Right kidney (tissue), 9 donors: ENCODE measurements around the gene PTGFRN.
"Not testable (repeated sequence)": the region's sequence is repeated elsewhere in the genome, so short reads cannot be mapped to it uniquely, and the experiment has no call there.

Experiments
- DNase-seq: peaks from one replicate; pipeline ENCODE4 v3.0.0-alpha.2; 2016
- long read RNA-seq, 8 donors: transcript quantifications; one replicate each; lab custom pipeline, GENCODE V29; 2026

Gene PTGFRN
- long read RNA-seq, donor 1, full-length matches to known transcripts: 2 of 2 reads
- long read RNA-seq, donor 1, partial matches to known transcripts: 0 of 2 reads
- long read RNA-seq, donor 1, other reads (novel, unspliced or antisense): 0 of 2 reads
- long read RNA-seq, donor 2, full-length matches to known transcripts: 2 of 2 reads
- long read RNA-seq, donor 2, partial matches to known transcripts: 0 of 2 reads
- long read RNA-seq, donor 2, other reads (novel, unspliced or antisense): 0 of 2 reads
- long read RNA-seq, donor 3, full-length matches to known transcripts: 1 of 1 reads
- long read RNA-seq, donor 3, partial matches to known transcripts: 0 of 1 reads
- long read RNA-seq, donor 3, other reads (novel, unspliced or antisense): 0 of 1 reads
- long read RNA-seq, donor 4, full-length matches to known transcripts: 1 of 1 reads
- long read RNA-seq, donor 4, partial matches to known transcripts: 0 of 1 reads
- long read RNA-seq, donor 4, other reads (novel, unspliced or antisense): 0 of 1 reads
- long read RNA-seq, donor 5, full-length matches to known transcripts: 6 of 6 reads
- long read RNA-seq, donor 5, partial matches to known transcripts: 0 of 6 reads
- long read RNA-seq, donor 5, other reads (novel, unspliced or antisense): 0 of 6 reads
- long read RNA-seq, donor 6, full-length matches to known transcripts: 3 of 21 reads
- long read RNA-seq, donor 6, partial matches to known transcripts: 18 of 21 reads
- long read RNA-seq, donor 6, other reads (novel, unspliced or antisense): 0 of 21 reads
- long read RNA-seq, donor 7, full-length matches to known transcripts: 7 of 13 reads
- long read RNA-seq, donor 7, partial matches to known transcripts: 6 of 13 reads
- long read RNA-seq, donor 7, other reads (novel, unspliced or antisense): 0 of 13 reads
- long read RNA-seq, donor 8, full-length matches to known transcripts: 1 of 1 reads
- long read RNA-seq, donor 8, partial matches to known transcripts: 0 of 1 reads
- long read RNA-seq, donor 8, other reads (novel, unspliced or antisense): 0 of 1 reads

DNA sequence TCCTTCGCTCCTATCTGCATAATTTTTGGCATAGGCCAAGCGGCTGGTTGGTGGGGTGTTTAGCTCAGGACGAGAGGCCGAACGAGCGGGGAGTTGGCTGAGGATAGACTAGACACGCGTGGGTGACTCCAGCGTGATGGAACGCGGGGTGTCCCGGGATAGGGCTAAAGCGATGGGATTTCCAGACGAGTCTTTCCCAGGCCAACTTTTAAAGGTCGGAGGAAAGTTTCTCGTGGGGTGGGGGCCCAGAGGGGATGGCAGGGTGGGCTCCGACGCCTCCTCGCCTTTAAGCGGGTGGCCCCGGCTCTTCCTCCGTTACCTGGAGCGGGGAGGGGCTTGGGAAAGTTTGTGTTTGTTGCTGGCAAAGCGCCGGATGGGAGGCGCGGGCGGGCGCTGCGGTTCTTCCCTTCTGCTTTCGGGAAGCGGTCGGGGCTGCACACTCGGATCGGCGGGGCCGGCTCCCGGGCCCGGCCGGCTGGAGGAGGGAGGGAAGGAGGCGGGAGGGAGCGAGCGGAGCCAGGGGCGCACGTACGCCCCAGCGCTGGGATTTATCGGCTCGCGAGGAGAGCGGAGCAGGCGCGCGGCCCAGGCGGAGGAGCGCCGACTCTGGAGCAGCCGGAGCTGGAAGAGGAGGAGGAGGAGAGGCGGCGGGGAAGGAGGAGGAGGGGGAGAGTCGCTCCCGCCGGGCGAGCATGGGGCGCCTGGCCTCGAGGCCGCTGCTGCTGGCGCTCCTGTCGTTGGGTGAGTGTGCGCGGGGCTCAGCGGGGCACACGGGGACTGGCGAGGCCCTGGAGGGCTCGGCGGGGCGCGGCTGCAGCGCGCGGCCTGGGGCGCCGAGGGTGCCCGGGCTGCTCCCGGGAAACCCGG is at the start of gene PTGFRN:
PTGFRN (plus strand) TSS at position 405 of the 867 bp plus-strand sequence; CDS start at position 693, 288 bp downstream.
- peak; percentile 96 for DNase-seq

DNA sequence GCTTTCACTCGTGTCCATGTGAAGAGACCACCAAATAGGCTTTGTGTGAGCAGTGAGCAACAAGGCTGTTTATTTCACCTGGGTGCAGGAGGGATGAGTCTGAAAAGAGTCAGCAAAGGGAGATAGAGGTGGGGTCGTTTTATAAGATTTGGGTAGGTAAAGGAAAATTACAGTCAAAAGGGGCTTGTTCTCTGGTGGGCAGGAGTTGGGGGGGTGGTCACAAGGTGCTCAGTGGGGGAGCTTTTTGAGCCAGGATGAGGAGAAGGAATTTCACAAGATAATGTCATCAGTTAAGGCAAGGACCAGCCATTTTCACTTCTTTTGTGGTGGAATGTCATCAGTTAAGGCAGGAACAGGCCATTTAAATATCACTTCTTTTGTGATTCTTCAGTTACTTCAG is 49.5 kb upstream of the PTGFRN start:
- not testable (repeated sequence) for DNase-seq

DNA sequence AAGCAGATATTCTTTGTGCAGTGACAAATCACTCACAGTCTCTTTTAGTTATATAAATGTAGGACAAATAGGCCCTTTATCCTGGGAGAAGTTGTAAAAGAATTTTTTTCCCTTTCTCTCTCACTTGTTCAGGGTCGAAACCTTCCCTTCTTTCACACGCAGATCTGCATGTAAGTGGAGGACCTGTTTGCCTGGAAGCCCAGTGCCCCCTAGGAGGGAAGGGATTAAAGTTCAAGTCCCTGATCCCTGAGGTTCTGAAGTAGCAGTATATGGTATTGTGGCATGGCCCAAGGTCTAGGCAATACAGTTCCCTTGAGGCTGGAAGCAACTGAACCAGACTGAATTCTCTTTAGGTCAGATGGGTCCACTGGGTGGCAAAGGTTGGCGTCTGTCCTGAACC is 48.6 kb upstream of the PTGFRN start:
- no peak for DNase-seq

DNA sequence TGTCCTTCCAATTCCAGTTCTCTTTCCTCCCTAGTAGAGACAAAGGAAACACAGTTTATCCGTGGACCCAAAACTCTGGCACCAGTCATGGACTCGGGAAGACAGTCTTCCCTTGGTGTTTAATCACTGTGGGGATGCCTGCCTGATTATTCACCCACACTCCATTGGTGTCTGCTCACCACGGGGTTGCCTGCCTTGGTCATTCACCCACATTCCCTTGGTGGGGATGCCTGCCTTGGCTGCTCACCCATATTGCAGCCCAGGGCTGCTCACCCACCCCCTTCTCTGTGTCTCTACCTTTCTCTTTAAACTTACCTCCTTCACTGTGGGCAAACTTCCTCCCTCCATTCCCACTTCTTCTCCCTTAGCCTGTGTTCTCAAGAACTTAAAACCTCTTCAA is 46.7 kb upstream of the PTGFRN start:
- not testable (repeated sequence) for DNase-seq

DNA sequence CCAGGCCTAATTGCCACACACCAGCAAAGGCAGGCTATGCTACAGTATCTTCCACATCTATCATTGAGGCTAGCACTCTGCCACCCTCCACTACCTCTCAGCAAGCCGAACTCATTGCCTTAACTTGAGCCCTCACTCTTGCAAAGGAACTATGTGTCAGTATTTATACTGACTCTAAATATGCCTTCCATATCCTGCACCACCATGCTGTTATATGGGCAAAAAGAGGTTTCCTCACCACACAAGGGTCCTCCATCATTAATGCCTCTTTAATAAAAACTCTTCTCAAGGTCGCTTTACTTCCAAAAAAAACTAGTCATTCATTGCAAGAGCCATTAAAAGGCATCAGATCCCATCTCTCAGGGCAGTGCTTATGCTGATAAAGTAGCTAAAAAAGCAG is 43.2 kb upstream of the PTGFRN start:
- DNase-seq: not testable (repeated sequence)

DNA sequence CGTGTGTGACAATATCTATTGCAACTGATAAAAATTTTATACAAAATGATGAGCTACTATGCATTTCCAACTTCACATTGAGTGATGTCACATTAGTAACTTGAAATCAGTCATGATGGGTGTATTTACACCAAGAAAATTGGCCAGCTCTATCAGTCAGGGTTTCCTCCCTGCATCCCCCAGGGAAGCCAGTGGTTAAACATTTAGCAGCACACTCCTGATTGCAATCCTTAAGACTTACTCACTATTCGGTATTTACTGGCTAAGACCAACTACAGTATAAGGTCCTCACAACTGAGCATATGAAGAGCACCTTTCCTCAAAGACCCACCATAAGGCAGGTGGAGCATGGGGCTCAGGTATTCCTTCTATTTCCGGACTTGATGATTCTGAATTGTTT is 41.3 kb upstream of the PTGFRN start:
- DNase-seq: no peak

DNA sequence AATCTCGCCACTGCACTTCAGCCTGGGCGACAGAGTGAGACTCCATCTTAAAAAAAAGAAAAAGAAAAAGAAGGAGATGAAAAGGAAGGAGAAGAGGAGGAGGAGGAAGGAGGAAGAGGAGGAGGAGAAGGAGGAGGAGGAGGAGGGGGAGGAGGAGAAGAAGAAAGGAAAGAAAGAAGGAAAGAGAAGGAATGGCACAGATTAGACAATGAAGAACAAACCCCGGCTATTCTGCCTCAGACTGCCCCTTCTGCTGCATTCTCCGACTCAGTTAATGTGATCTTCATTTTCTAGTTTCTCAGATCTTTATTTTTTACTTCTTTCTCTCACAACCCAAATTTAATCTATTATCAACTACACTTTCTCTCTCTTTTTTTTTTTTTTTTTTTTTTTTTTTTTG is 40.1 kb upstream of the PTGFRN start:
- no peak for DNase-seq

DNA sequence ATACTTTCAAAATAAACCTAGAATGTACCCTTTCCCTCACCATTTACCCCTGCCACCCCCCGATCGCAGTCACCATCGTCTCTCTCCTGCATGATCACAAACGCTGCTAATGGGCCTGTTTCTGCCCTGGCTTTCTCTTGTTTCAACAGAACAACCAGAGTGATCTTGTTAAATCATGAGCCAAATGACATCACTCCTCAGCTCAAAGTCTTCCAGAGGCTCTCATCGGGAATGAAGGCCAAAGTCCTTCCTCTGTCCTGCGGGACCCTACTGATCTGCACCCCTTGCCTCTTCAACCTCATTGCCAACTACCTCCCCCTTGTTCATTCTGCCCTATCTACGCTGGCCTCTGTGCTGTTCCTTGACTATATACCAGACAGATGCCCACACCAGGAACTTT is 39.4 kb upstream of the PTGFRN start:
- DNase-seq: no peak

DNA sequence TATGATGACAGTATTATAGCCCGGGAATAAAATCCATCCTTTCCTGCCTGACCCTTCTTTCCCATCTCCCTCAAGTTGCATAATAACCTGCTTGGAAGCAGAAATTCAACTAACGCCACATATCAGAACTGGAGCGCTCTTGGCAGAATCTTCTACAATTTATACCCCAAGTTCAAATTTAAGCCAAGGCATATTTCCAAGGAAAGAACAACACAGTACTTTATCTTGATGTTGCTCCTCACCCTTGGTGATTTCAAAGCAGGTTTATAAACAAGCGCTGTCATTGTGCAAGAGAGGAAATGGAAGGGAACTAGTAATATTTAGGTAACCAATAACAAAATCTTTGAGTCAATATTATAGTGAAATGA is 38.0 kb upstream of the PTGFRN start:
- no peak for DNase-seq

DNA sequence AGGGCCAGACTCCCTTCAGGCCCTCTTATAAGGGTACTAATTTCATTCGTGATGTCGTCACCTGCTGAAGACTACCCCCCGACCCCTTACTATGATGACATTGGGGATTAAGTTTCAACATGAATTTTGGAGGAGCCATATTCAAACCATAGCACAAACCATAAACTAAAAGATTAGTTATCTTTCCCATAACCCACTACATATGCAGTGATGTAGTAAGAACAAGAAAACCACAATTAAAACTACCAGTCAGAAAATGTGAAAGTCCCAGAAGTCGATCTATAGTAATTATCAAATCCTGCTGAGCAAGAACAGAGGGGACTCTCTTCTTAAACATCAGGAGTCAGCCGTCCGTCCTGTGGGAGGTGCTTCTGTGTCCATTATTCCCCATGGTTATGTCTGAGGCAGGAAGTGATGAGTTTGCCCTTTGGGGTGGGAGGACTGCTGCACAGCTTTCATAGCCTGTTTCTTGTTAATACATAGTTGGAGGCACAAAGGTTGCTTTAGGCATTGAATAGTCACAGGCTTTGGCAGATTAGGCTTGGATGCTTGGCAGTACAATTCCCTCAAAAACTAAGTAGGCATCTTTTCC is 35.9 kb upstream of the PTGFRN start:
- DNase-seq: no peak

DNA sequence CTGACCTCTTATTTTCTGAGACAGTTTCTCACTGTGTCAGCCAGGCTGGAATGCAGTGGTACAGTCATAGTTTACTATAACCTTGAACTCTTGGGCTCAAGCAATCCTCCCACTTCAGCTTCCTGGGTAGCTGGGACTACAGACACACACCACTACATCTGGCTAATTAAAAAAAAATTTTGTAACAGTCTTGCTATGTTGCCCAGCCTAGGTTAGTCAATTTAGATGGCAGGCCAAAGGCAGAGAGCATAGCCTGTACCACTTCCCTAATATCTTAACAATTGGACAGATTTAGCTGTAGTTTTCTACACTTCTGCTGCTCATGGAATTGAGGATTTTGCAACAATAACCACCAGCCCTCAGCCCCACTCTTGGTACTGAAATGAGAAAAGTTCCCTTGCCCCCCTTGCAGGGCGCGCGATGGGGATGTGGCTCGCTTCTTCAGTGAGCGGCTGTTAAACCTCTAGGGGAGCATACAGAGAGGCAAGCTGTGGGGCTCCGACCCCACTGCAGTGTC is 34.9 kb upstream of the PTGFRN start:
- DNase-seq: no peak

DNA sequence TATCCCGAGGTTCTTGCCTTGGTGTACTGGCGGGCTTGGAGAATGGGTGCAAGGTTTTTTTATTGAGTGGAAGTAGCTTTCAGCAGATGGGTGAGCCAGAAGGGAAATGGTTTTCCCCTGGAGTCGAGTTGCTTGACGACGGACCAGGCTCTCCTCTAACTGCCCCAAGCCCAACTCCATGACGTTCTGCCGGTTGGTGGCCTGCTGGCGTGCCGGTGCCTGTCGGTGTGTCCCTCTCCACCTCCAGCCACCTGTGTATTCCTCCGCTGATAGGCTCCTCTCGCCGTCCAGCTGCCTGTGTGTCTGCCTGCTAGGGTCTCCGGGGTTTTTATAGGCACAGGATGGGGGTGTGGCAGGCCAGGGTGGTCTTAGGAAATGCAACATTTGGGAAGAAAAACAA is 34.3 kb upstream of the PTGFRN start:
- DNase-seq: no peak

DNA sequence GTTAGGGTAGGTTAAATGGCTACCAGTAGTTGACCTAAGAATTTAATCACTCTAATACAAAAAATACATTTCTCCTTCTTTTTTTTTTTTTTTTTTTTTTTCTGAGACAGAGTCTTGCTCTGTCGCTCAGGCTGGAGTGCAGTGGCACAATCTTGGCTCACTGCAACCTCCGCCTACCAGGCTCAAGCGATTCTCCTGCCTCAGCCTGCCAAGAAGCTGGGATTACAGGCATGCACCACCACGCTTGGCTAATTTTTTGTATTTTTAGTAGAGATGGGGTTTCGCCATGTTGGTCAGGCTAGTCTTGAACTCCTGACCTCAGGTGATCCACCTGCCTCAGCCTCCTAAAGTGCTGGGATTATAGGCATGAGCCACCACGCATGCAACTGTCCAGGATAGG is 33.8 kb upstream of the PTGFRN start:
- DNase-seq: not testable (repeated sequence)

DNA sequence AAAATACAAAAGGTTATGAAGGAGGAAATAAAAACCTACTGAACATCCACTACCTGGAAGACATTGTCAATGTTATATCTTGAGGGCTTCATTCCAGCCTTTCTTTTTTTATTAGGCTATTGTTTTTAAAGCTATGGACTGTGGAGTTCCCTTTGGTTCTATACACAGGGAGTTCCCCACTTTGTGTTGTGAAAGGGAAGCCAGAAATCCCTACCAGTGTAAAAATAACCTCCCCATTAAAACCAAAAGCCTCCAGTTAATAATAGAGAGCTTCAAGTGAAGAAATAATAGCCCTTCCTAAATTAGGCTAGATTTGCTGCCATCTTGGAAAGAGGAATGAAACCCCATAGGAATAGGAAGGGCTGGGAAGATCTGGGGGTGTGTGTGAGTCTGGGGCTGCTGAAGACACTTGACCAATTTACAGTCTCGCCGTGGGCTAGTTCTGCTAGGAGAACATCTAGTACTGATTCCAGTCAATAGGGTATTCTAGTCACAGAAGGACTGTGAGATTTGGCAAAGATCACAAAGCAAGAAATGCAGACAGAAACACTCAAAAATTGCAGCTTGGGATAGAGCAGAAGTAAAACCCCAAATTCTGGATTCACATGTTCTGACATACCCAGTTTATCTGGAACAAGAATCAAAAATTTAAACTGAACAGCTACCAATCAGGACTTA is 32.4 kb upstream of the PTGFRN start:
- DNase-seq: no peak

DNA sequence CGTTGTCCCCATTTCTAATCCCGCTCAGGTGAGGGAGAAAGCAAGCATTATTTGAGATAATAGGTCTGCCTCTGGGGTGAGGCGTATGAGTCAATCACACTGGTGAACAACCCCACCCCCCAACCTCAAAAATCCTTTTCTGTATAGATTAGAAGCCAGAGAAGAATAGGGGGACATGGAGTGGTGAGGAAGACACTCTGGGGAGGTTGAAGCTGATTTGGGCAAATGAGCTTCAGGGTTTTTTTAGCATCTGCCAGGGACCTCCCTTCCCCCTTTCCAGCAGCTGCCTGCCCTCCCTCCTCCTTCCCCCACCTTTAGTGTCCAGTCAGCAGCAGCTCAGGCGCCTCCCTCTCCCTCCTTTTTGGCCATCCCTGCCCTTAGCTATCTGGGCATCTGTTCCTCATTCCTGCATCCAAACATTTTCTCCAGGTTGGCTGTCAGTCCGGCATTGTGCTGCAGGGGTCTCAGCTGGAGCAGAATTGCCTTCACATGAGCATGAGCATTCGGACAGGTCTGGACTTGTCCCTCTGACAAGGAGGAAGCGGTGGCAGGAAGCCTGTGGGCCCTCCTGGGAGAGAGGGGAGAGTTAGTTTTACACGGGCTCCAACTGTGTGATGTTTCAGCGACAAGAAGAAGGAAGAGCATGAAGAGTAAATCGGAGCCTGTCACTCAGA is 30.8 kb upstream of the PTGFRN start:
- peak; percentile 51 for DNase-seq

DNA sequence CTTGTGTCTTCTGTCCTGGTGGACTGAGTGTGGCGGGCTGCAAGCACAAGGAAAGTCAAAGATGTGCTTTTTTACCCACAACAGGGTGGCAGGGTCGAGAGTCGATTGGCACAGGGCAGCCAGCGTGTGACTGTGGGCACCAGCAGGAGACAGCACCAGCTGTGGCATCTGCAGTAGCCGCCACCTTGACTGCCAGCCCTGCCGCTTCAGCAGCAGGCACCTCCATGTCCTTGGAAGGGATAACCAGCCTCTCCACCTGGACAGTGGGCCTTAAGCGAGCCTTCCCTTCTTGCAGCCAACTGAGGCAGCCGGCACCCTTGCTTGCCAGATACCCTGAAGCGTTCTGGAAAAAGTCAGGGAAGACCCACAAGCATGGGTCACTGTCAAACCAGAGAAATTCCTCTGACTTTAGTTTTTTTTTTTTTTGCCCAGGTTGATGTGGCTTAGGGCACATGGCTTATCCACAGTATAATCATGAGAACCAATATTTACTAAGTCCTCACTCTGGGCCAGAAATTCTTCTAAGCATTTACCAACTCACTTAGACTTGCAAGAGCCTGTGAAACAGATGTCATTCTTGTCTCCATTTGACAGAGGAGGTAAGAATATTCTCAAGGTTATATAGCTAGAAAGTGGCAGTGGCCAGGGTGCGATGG is 30.1 kb upstream of the PTGFRN start:
- no peak for DNase-seq

DNA sequence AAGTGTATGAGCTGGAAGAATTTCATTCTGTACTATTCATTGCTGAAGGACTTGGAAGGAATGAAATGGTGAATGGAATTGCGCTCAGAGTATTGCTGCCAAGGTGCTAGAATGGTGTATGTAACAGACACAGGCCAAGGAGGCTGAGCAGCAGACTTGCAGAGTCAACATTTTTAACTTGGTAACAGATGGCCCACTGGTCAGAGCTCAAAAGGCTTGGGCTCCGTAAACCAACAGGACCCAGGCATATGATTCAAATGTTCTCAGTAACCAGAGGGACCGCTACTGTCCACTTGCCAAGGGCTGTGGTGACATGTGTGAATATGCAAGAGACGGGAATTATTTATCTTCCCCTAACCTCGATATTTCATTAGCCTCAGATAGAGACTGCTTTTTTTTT is 28.8 kb upstream of the PTGFRN start:
- no peak for DNase-seq

DNA sequence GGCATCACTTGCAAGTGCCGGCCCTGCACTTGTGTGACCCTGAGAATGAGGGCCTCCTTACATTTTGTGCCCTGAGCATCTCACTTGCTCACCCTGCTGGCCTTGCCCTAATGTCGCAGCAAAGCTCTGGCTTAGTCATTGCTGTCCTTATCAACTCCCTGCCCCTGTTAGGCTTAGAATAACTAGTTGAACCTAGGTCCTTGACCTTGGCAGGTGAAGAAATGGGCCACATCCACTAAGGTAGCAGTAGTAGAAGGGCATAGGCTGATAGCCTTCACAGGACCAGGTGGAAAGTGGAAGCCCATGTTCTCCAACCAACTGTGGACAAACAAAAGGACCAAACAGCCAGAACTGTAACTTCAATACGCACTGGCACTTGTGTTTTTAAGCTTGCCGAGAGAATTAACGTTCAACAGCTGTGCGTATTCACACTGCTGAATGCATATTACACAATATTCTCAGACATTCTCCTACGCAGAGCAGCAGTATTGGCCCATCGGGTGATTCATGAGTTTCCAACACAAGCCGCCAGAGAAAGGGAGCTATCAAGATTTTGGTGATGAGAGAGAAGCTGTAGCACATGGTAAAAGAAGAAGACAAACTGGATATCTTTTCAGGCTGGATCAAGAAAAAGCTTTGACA is 27.7 kb upstream of the PTGFRN start:
- DNase-seq: no peak

DNA sequence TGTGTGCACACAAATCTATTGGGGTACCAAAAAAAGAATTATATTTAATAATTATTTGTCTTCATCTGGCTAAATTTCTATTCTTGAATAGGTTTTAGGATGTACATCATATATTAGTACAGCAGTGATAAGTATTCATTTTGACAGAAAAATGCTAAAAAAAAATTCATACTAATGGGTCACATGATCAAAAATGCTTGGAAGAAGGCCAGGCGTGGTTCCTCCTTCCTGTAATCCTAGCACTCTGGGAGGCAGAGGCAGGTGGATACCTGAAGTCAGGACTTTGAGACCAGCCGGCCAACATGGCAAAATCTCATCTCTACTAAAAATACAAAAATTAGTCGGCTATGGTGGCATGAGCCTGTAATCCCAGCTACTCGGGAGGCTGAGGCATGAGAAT is 26.9 kb upstream of the PTGFRN start:
- no peak for DNase-seq
